A549 treated with CpdA at 1 μM for 4 hours (cell line): ENCODE data around the gene CNTLN. TPM values are rescaled to one million over a fixed set of nuclear protein-coding genes. Genes with fewer than 3 reads are reported as not detected.

Experiments used
- total RNA-seq: library from RNA; stranded (reverse); fragments of 200-300 nt; extraction: Qiagen RNA extraction; gene quantifications from 5 replicates; pipeline ENCODE4 v1.2.3, GENCODE V29; 2022; ENCODE audit warnings: low read depth

The CNTLN gene
- total RNA-seq, result 4.7 to 6.1 TPM (median 5.4 TPM) in 5 replicates

GRCh38 chr9:17134396-17135294 is at the start of gene CNTLN:
Gene CNTLN, plus strand, starts transcription at chr9:17135040. Its CDS starts 26 bp downstream, at chr9:17135066.

